GM21423 (cell line): ENCODE data around the gene OR10H3.
"Not testable (repeated sequence)": the region's sequence is repeated elsewhere in the genome, so short reads cannot be mapped to it uniquely, and the experiment has no call there.

Source experiments
- ATAC-seq: cut with Tn5 transposase; IDR thresholded peaks from one replicate; pipeline ENCODE4 v1.9.1; 2021; ENCODE audit warnings: mild to moderate bottlenecking, moderate library complexity; ENCODE audit not compliant: unreplicated experiment

The OR10H3 gene, protein sequence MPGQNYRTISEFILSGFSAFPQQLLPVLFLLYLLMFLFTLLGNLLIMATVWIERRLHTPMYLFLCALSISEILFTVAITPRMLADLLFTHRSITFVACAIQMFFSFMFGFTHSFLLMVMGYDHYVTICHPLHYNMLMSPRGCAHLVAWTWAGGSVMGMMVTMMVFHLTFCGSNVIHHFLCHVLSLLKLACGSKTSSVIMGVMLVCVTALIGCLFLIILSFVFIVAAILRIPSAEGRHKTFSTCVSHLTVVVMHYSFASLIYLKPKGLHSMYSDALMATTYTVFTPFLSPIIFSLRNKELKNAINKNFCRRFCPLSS

DNA sequence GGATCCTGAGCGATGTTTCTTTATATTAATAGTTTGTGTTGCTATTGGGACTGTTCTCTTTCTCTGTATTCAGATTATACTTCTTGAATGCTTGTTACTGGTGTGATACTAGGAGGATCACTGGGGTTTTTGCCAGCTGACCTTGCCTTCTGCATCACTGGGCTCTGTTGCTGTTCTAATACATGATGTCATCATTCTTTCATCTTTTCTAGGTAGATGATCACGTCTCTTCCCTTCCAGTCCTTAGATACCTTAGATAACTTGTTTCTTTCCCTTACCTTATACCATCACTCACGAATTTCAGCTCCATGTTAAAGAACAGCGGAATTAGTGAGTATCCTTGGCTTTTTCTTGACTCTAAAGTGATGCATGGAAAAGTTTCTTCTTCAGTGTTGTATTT is at the start of gene OR10H3:
Gene OR10H3, plus strand, starts transcription at position 264 of the 400 bp plus-strand sequence. CDS start 3,408 bp downstream, outside the sequence.
- ATAC-seq, result no peak

DNA sequence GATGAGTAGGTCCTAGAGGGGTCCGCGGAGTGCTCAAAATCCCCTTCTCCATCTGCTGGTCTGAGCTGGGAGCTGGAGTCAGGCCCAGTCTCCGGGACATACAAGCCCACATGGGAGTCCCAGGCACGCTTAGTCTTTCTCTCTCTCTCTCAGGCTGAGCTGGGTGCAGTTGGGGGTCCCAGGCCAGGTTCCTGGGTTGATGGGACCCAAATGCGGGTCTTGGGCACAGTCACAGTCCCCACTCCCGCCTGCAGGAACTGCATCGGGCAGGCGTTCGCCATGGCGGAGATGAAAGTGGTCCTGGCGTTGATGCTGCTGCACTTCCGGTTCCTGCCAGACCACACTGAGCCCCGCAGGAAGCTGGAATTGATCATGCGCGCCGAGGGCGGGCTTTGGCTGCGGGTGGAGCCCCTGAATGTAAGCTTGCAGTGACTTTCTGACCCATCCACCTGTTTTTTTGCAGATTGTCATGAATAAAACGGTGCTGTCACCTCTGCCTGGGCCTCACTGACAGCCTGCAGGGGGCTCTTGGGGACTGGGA is 41.1 kb upstream of the OR10H3 start:
- ATAC-seq, result no peak

DNA sequence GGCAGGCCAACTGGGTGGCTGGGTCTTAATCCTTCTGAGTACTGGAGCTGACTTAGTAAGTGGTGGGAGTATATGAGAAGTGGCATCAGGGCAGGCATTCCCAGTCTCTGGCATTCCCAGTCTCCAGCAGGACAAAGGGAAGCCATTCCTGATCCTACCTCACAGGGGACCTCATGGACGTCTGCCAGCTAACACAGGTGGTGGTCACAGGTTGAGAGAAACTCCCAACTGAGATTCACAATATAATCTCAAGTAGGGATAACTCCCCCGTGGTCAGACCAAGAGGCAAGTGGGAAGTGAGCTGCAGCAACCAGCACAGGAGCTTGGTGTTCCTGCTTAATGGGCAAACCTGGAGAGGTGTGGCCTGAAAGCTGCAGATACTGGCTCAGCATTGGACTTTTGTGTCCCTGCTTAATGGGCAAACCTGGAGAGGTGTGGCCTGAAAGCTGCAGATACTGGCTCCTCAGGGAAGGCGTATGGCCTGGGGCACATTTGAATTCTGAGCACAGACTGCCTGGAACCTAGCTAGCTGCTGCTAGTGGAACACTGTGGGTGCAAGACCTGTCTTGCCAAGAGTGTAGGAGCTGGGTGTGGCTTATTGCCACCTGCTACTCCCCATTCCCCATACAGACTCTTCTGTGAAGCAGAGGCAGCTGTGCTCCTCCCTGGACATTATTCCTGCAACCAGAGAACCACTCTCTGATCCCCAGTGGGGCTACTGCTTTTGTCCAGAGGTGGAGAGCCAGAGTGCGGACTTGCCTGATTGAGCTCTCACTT is 35.8 kb upstream of the OR10H3 start:
- no peak for ATAC-seq

DNA sequence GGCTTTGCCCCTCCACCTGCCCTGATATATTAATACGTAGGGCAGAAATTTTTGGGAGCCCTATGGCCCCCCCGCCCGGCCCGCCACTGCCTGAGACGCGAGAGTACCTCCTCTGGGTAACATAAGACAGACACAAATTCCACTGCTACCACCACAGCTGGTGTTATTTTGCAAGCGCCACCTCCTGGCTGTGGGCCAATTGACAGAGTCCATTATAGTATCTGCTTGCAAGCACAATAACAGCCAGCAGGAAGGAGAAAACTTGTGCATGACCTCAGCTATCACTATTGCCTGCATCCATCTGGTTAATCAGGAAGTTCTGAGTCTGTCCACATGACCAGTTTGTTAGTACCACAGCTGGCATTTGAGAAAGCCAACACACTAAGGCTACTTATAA is 35.3 kb upstream of the OR10H3 start:
- ATAC-seq, result no peak

DNA sequence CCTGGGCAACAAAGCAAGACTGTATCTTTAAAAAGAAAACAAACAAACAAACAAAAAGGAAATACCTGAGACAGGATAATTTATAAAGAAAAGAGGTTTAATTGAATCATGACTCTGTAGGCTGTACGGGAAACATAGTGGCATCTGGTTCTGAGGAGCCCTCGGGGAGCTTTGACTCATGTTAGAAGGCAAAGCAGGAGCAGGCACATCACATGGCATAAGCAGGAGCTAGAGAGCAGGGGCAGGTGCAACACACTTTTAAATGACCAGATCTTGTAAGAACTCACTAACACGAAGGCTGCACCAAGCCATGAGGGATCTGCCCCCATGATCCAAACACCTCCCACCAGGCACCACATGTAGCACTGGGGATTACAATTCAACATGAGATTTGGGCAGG is 23.1 kb upstream of the OR10H3 start:
- no peak for ATAC-seq

DNA sequence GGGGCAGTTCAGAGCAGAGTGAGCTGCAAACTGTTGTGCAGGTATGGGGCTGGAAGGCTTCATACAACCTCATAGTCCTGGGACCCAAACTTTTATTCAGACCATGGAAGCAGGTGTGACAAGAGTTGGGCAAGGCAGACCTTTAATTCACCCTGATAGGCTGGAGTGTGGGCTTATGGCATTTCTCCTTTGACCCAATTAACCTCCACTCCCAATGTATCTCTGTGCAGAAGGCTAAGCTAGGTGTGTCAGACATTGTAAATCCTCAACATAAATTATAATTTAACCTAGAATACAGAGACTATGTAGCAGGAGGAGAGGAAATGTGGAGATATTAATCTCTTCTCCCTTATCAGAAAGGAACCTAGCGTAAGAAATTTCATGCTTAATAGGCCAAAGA is 22.1 kb upstream of the OR10H3 start:
- no peak for ATAC-seq

DNA sequence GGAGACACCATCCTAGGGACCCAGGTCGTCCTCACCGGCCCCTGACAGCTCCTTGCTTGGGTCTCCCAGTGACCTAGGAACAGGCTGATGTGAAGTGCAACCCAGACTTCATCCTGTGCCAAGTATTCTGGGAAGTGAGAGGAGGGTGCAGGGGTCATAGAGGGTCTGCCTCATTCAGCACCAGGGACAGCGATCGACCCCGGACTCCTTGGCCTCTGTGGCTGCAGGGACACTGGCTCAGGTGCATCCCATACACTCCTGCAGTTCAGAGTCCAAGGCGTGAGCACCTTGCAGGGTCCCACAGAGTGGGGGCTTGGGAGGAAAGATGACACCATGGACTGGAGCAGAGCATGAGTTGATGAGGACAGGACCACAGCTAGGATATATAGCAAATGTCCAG is 20.0 kb upstream of the OR10H3 start:
- no peak for ATAC-seq

DNA sequence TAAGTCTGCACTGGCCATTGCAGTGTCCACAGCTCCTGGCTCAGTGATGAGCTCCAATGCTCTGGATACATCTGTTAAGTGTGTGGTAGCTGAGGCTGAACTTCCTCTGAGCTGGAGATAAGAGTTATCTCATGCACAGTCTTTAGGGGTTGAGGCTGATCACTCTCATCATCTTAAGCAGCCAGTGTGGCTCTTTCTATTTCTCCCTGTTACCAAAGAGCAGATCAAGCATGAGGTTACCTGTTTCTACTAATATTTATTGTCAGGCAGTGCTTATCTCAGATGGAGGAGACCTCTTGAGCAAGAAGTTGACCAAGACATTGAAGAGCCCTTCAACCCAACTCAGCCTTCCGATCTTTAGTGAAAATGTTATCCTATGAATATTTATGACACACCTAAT is 16.5 kb upstream of the OR10H3 start:
- no peak for ATAC-seq

DNA sequence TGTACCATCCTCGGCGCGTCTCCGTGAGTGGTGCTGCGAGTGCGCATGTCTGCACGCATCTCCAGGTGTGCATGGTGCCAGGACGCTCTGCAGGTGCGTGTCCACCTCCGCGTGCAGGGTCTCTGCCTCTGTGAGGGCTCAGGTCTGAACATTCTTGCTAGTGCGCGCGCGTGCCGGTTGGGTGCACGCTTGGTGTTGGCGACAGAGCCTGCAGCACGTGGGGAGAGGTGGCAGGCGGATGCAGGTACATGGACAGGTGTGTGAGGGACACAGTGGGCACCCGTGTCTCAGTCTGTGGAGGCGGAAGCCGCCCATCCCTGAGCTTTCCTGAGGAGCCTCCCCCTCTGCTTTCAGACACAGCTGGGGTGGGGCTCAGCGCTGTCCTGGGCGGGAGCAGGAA is 14.8 kb upstream of the OR10H3 start:
- no peak for ATAC-seq

DNA sequence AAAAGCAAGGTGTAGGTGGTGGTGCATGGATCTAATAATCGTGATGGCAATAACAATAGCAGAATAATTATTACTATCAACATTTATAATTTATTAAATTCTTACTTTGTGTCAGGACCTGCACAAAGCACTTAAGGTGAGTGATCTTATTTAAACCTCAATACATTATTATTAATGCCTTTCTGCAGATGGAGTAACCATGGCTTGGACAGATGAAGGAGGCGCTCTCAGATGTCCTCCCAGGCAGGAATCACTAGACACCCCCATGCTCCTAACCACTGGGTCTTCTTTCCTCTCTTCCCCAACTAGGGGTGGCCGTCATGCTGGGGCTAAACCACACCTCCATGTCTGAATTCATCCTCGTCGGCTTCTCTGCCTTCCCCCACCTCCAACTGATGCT is 10.1 kb upstream of the OR10H3 start, which contains the start of gene OR10H2:
Gene OR10H2, plus strand, starts transcription at position 301 of the 400 bp plus-strand sequence. Its CDS starts 20 bp downstream, at position 321.
- ATAC-seq, result no peak

DNA sequence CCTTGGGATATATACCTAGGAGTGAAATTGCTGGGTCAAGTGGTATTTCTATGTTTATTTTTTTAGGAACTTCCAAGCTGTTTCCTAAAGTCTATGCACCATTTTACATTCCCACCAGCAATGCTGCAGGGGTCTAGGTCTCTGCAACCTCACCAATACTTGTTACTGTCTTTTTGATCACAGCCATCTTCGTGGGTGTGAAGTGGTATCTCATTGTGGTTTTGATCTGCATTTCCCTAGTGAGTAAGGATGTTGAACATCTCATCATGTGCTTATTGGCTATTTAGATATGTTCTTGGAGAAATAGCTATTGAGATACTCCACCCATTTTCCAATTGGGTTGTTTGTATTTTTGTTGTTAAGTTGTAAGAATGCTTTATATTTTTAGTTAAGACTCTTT is 7.2 kb upstream of the OR10H3 start:
- no peak for ATAC-seq

DNA sequence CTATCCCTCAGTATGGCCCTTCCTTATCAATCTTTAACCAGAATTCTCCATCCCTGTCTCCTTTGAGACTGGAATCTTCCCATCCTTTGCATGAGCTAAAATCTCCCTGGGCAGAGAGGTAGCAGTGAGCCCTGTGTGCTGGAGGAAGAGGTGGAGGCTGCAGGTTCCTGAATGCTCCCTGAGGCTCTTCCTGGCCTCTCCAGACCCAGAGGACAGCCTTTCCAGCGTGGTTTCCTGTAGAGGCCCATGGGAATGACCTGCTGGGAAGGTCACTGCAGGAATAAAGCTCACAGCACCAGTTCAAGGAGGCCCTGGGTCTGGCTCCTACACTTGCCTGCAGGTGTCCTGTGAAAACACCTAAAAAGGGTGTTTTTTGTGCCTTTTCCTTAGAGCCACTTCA is 5.4 kb upstream of the OR10H3 start:
- no peak for ATAC-seq

DNA sequence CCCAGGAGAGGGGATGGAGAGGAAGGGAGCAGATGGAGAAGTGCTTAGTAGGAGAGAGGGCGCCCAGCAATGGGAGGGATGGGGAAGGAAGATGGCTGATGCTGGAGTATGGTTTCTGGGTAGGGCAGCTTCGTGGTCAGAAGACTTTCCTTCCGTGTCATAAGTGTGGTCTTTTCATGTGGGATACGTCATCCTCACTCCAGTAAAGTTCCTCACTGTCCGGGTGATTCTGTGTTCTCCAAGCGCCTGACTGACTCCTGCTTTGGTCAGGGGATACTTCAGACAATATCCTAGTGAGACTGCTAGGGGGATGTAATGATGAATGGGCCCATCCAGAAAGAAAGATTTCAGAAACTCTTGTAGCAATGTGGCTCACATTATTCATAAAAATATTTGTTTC is 3.9 kb upstream of the OR10H3 start:
- no peak for ATAC-seq

DNA sequence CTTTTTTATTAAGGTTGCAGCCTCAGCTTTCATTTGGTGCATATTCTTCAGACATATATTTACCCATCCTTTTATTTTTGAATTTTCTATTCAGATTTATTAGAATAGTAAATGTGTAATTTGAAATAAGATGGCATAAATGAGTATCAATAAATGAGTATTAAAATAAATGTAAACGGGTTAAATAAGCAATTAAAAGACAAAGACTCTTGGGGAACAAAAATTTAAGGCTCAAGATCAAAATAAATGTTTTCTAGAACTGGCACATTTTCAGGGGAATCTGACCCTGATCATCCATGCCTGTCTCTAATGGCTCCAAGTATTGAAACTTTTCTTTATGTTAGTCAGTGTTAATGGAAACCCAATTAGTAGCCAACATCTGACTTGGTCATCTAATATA is 3.0 kb downstream of the OR10H3 start:
- no peak for ATAC-seq

DNA sequence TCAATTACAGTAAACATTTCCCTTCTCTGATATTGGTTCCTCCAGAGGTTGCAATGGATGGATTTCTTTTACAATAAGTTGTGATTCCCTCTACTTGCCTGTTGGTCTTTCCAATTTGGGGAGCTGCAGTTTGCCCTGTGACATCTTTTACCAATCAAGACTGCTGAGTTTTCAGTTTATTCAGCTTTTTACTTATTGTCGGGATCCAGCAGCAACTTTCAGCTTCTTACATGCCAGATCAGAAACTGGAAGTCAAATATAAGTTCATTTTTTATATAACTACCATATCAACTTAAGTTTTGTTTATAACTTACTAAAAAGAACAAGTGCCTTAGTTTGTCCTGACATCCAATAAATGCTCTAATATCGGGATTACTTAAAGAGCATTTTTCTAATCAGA is 10.5 kb downstream of the OR10H3 start:
- no peak for ATAC-seq

DNA sequence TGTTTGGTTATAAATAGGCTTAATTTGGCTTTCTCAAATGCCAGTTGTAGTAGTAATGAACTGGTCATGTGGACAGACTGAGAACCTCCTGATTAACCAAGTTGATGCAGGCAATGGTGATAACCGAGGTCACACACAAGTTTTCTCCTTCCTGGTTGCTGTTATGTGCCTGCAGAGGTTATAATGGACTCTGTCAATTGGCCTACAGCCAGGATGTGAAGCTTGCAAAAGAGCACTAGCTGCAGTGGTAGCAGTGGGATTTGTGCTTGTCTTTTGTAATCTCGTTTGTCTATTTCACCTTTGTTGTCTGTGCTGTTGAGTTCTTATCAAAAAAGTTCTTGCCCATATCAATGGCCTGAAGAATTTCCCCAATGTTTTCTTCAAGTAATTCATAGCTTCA is 20.6 kb downstream of the OR10H3 start:
- ATAC-seq, result no peak

DNA sequence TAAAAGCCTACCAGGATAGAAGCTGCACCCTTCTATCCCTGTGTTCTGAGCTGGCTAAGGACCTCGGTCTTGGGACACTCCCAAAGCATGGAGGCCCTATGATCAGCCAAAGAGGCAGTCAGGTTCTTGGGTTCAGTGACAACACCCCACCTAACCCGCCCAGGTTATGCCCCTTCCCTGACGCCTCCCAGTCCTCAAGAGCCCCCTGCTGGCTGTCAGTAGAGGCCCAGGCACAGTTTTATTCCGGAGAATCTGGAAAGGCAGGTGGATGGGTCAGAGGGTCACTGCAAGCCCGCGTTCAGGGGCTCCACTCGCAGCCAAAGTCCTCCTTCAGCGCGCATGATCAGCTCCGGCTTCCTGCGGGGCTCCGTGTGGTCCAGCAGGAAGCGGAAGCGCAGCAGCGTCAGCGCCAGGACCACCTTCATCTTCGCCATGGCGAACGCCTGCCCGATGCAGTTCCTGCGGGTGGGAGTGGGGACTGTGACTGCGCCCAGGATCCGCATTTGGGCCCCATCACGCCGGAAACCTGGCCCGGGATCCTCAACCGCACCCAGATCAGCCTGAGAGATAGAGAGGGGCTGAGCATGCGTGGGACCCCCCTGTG is 22.3 kb downstream of the OR10H3 start:
- ATAC-seq, result no peak

DNA sequence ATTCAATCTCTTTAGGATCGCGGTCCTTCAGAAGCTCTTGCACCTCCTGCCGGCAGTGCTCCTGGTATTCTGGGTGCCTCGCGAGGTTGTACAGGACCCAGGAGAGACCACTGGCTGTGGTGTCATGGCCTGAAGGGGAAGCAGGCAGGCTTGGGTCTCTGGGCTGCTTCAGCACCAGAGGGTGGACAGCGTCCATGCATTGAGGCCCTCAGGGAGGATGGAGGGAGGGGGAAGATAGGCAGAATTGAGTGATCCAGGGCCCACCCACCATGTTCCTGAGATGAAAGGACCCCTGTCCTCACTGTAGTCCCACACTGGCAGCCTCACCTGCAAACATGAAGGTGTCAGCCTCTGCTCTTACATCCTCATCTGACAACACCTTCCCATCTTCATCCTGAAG is 31.8 kb downstream of the OR10H3 start:
- no peak for ATAC-seq

DNA sequence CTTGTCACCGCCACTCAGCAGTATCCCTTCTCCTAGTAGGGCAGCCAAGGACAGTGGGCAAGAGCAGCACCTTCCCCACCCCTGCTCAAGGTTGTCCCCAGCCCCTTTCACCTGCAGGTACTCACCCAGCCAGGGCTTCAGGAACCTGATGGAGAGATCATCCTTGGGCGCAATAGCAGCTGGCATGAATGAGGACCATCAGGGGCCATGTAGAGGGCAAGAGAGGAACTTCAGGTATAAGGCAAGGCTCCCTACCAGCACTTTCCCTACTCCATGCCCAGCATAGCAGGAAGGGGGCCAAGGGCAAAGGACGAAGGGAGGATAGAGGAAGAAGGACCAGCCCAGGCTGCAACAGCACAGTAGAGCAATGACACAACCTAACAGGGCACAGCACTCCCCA is 36.4 kb downstream of the OR10H3 start:
- ATAC-seq, result not testable (repeated sequence)

DNA sequence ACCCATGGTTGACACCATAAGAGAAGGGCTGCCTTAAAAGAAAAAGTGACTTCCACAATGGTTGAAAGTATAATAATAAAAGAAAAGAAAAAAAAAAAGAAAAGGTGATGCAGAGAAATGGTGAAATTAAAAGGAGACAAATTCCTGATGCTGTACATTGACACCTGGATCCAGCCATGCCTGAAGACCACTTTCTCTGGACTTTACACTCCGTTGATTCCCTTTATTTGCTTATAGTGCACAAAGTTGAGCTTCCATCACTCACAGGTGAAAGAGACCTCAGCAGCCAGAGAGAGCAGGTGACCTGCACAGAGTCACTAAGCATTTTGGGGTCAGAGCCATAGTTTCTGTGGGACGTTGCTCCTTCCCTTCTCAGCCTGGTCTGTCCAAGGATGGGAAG is 37.5 kb downstream of the OR10H3 start:
- ATAC-seq, result no peak

DNA sequence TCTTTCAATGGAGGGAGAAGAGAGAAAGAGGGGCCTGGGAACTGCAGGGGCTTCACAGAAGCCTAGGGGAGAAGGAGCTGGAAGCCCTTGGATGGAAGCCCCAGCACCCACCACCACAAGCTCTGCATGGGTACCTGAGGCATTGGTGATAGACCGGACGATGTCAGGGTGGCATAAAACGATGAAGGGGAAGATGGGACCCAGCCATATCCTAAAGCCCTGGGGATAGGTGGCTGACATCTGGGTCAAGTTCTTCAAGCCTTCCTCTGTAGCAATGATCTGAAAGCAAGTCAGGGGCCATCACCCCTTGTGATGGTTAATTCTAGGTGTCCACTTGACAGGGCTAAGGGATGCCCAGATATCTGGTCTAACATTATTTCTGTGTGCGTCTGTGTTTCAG is 38.5 kb downstream of the OR10H3 start:
- no peak for ATAC-seq
